ENCODE measurements around the gene PLEKHN1. TPM values are rescaled to one million over a fixed set of nuclear protein-coding genes. Genes with fewer than 3 reads are reported as not detected.
A peak's percentile ranks its signal among the peaks of the same experiment; 100 is the strongest.

PLEKHN1 gene
- polyA plus RNA-seq, 1 experiment, result 0.88 TPM

- ChIA-PET CTCF (interaction anchor here (0.6 to 2.0 kb wide), 5 partner anchors 9 to 122 kb away, joined by 3 to 9 read pairs (median 5); no protein-coding TSS in a partner anchor), POLR2A (no interaction called here)
- Histone ChIP-seq H3K36me3 (ENCODE audit: control insufficient read depth, insufficient read depth, low read length) (peaks cover 4% of the 10 kb centered on the region; the same call in 1 of the 2 replicates), H3K4me3 (ENCODE audit: low read depth, low read length) (peak overlapping the region; percentile 36), H3K27me3 (ENCODE audit: control insufficient read depth, insufficient read depth, low read length) (no peaks in the 10 kb centered on the region)
- no peak for DNase-seq (ENCODE audit: low read depth)
- TF ChIP-seq CTCF (IDR thresholded peaks at IDR 0.05; ENCODE audit: insufficient read depth, low read depth, low read length), result no peak
Measured at GRCh38 chr1:941588-942383, 24.5 kb upstream of the PLEKHN1 start.

GRCh38 chr1:942411-942821 is 23.9 kb upstream of the PLEKHN1 start:
- POLR2A ChIA-PET, result no interaction called here
- H3K36me3 ChIP-seq (ENCODE audit: control insufficient read depth, insufficient read depth, low read length), result peaks cover 4% of the 10 kb centered on the region; the same call in 1 of the 2 replicates
- no peak for DNase-seq (ENCODE audit: low read depth)
- H3K27me3 ChIP-seq (ENCODE audit: control insufficient read depth, insufficient read depth, low read length), result no peaks in the 10 kb centered on the region
- no peak for TF ChIP-seq CTCF (IDR thresholded peaks at IDR 0.05; ENCODE audit: insufficient read depth, low read depth, low read length)
- CTCF ChIA-PET, result interaction anchor here (0.6 to 1.7 kb wide), 3 partner anchors 9 to 57 kb away, joined by 3 to 9 read pairs (median 5); no protein-coding TSS in a partner anchor
- peak overlapping the region; percentile 36 for H3K4me3 ChIP-seq (ENCODE audit: low read depth, low read length)

GRCh38 chr1:942864-943533 is 23.3 kb upstream of the PLEKHN1 start:
- no peak for DNase-seq (ENCODE audit: low read depth)
- TF ChIP-seq CTCF (IDR thresholded peaks at IDR 0.05; ENCODE audit: insufficient read depth, low read depth, low read length), result no peak
- Histone ChIP-seq H3K27me3 (ENCODE audit: control insufficient read depth, insufficient read depth, low read length) (no peaks in the 10 kb centered on the region), H3K4me3 (ENCODE audit: low read depth, low read length) (no peak overlapping the region), H3K36me3 (ENCODE audit: control insufficient read depth, insufficient read depth, low read length) (peaks cover 8% of the 10 kb centered on the region)
- CTCF ChIA-PET, result interaction anchor here (0.6 to 1.4 kb wide), 3 partner anchors 8 to 69 kb away, joined by 3 to 5 read pairs (median 3); no protein-coding TSS in a partner anchor
- POLR2A ChIA-PET, result no interaction called here

- peaks cover 14% of the 10 kb centered on the region for H3K36me3 ChIP-seq (ENCODE audit: control insufficient read depth, insufficient read depth, low read length)
- no peaks in the 10 kb centered on the region for H3K27me3 ChIP-seq (ENCODE audit: control insufficient read depth, insufficient read depth, low read length)
- no peak for TF ChIP-seq CTCF (IDR thresholded peaks at IDR 0.05; ENCODE audit: insufficient read depth, low read depth, low read length)
- CTCF ChIA-PET, result no interaction called here
- no peak overlapping the region for H3K4me3 ChIP-seq (ENCODE audit: low read depth, low read length)
- no peak for DNase-seq (ENCODE audit: low read depth)
- POLR2A ChIA-PET, result no interaction called here
Measured at GRCh38 chr1:943545-944340, 22.5 kb upstream of the PLEKHN1 start.
